Testis (tissue), 2 donors: Measurements from ENCODE around the gene TTLL11.

Experiments used
- POLR2A ChIP-seq: fragments of 450-650 bp; IDR thresholded peaks from one replicate; pipeline ENCODE4 v1.6.1; 2017; ENCODE audit warnings: antibody characterized with exemption, mild to moderate bottlenecking, moderate library complexity
- TF ChIP-seq, protein P1 (sequence below), 3 experiments: fragments of 450-650 bp in 2 of 3; fragments of 200-600 bp in 1 of 3; sonication (generic) in 1 of 3; IDR thresholded peaks; one replicate each; pipeline ENCODE4 v1.5.1; 2016 to 2019; ENCODE audit warnings: antibody characterized with exemption in 3 of 3, mild to moderate bottlenecking in 2 of 3, moderate library complexity in 1 of 3

GRCh38 chr9:121780177-121781040 lies 312.7 kb downstream of the TTLL11 start:
- TF ChIP-seq, protein P1, sequence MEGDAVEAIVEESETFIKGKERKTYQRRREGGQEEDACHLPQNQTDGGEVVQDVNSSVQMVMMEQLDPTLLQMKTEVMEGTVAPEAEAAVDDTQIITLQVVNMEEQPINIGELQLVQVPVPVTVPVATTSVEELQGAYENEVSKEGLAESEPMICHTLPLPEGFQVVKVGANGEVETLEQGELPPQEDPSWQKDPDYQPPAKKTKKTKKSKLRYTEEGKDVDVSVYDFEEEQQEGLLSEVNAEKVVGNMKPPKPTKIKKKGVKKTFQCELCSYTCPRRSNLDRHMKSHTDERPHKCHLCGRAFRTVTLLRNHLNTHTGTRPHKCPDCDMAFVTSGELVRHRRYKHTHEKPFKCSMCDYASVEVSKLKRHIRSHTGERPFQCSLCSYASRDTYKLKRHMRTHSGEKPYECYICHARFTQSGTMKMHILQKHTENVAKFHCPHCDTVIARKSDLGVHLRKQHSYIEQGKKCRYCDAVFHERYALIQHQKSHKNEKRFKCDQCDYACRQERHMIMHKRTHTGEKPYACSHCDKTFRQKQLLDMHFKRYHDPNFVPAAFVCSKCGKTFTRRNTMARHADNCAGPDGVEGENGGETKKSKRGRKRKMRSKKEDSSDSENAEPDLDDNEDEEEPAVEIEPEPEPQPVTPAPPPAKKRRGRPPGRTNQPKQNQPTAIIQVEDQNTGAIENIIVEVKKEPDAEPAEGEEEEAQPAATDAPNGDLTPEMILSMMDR (IDR thresholded peaks at IDR 0.05) = no peak
- TF ChIP-seq POLR2A = no peak
